CD14-positive monocyte (primary cell): ENCODE results near the gene ALDH18A1. TPM values are rescaled to one million over a fixed set of nuclear protein-coding genes. Genes with fewer than 3 reads are reported as not detected.

Experiments
- DNase-seq, 3 donors: peaks; one replicate each; pipeline ENCODE4 v3.0.0-alpha.2; 2011 to 2022
- H2AFZ ChIP-seq: 2 replicates; pipeline ENCODE4 v1.6.0; 2012; ENCODE audit warnings: mild to moderate bottlenecking, low read depth, low read length, inconsistent platforms; ENCODE audit not compliant: insufficient read depth, poor library complexity, severe bottlenecking
- H3K27ac ChIP-seq, 2 donors: 1 replicate in 1 of 2; 2 replicates in 1 of 2; pipeline ENCODE4 v1.5.1; 2012 to 2013; ENCODE audit warnings: low read length in 2 of 2, control low read depth in 1 of 2, inconsistent platforms in 1 of 2, low read depth in 1 of 2, mild to moderate bottlenecking in 1 of 2
- H3K27me3 ChIP-seq, 2 donors: one replicate each; pipeline versions ENCODE4 v1.6.0 to v1.6.1; 2011 to 2013; ENCODE audit warnings: low read length in 2 of 2; ENCODE audit not compliant: control insufficient read depth in 2 of 2, insufficient read depth in 2 of 2
- H3K36me3 ChIP-seq, 2 donors: replicated peaks in 1 of 2; 1 replicate in 1 of 2; 2 replicates in 1 of 2; pipeline versions ENCODE4 v1.5.1 to v1.6.1; 2012 to 2013; ENCODE audit warnings: low read length in 2 of 2, control low read depth in 1 of 2, inconsistent platforms in 1 of 2, mild to moderate bottlenecking in 1 of 2; ENCODE audit not compliant: insufficient read depth in 2 of 2, control insufficient read depth in 1 of 2
- H3K4me1 ChIP-seq, 2 donors: 1 replicate in 1 of 2; 2 replicates in 1 of 2; pipeline versions ENCODE4 v1.5.1 to v1.6.1; 2012 to 2013; ENCODE audit warnings: low read length in 2 of 2, control low read depth in 1 of 2, inconsistent platforms in 1 of 2, mild to moderate bottlenecking in 1 of 2, moderate library complexity in 1 of 2; ENCODE audit not compliant: insufficient read depth in 2 of 2, control insufficient read depth in 1 of 2
- H3K4me2 ChIP-seq: replicated peaks from 2 replicates; pipeline ENCODE3; 2012; ENCODE audit warnings: low read length, moderate library complexity, mild to moderate bottlenecking; ENCODE audit not compliant: poor library complexity, severe bottlenecking; ENCODE audit errors: extremely low read depth
- H3K4me3 ChIP-seq, 3 experiments: fragments of 200-600 bp in 1 of 3; sonication (generic) in 1 of 3; replicated peaks in 1 of 3; 1 replicate in 2 of 3; 2 replicates in 1 of 3; pipeline ENCODE4 v1.5.1; 2011 to 2013; ENCODE audit warnings: low read length in 3 of 3, mild to moderate bottlenecking in 3 of 3, control low read depth in 2 of 3, low read depth in 2 of 3, inconsistent platforms in 1 of 3, moderate library complexity in 1 of 3
- H3K79me2 ChIP-seq: 2 replicates; pipeline ENCODE4 v1.6.0; 2012; ENCODE audit warnings: mild to moderate bottlenecking, control low read depth, inconsistent platforms, low read length, moderate library complexity; ENCODE audit not compliant: insufficient read depth
- H3K9ac ChIP-seq: 2 replicates; pipeline ENCODE4 v1.6.0; 2017; ENCODE audit warnings: low read length, mild to moderate bottlenecking; ENCODE audit not compliant: insufficient read depth, poor library complexity, severe bottlenecking
- H3K9me3 ChIP-seq, 2 donors: replicated peaks in 1 of 2; 1 replicate in 1 of 2; 2 replicates in 1 of 2; pipeline versions ENCODE4 v1.5.1 to v1.6.1; 2012 to 2013; ENCODE audit warnings: low read length in 2 of 2, control low read depth in 1 of 2; ENCODE audit not compliant: control insufficient read depth in 1 of 2, insufficient read depth in 1 of 2
- H4K20me1 ChIP-seq: 2 replicates; pipeline ENCODE4 v1.6.0; 2012; ENCODE audit warnings: mild to moderate bottlenecking, low read length, control low read depth, moderate library complexity; ENCODE audit not compliant: insufficient read depth
- H3K27ac Mint-ChIP-seq, 7 donors: one replicate each; pipeline ENCODE4 v1.8.0; 2020; ENCODE audit warnings: mild to moderate bottlenecking in 7 of 7, mixed read lengths in 7 of 7, moderate library complexity in 6 of 7, inconsistent platforms in 2 of 7
- H3K27me3 Mint-ChIP-seq, 3 donors: one replicate each; pipeline ENCODE4 v1.8.0; 2021 to 2022; ENCODE audit warnings: low read depth in 3 of 3, mild to moderate bottlenecking in 3 of 3, mixed read lengths in 3 of 3, moderate library complexity in 3 of 3, inconsistent platforms in 1 of 3
- H3K36me3 Mint-ChIP-seq, 2 donors: one replicate each; pipeline ENCODE4 v1.8.0; 2020; ENCODE audit warnings: mixed read lengths in 2 of 2, inconsistent platforms in 1 of 2, mild to moderate bottlenecking in 1 of 2
- H3K4me1 Mint-ChIP-seq: one replicate; pipeline ENCODE4 v1.8.0; 2020; ENCODE audit warnings: mild to moderate bottlenecking, mixed read lengths
- H3K4me3 Mint-ChIP-seq, 2 donors: one replicate each; pipeline ENCODE4 v1.8.0; 2020; ENCODE audit warnings: mild to moderate bottlenecking in 2 of 2, mixed read lengths in 2 of 2, moderate library complexity in 1 of 2
- H3K9me3 Mint-ChIP-seq, 7 donors: one replicate each; pipeline ENCODE4 v1.8.0; 2020 to 2022; ENCODE audit warnings: mixed read lengths in 7 of 7, mild to moderate bottlenecking in 6 of 7, moderate library complexity in 6 of 7, inconsistent platforms in 2 of 7
- WGBS: methylation state at CpG from one replicate; pipeline ENCODE4 v1.1.5; 2013; ENCODE audit warnings: missing lambda C conversion rate; ENCODE audit not compliant: insufficient coverage; 5-methylcytosine and 5-hydroxymethylcytosine counted together
- intact Hi-C, 2 donors: fragments of 100-400 bp; cut with micrococcal nuclease; formaldehyde crosslinking; loops; one replicate each; pipeline versions ENCODE4 v1.15.0 to v1.15.1; 2023
- polyA plus RNA-seq, 3 donors: library from polyadenylated mRNA; depleted of rRNA in 1 of 3; unstranded in 2 of 3; stranded (reverse) in 1 of 3; fragments of 300-500 nt in 2 of 3; fragments of >200 nt in 1 of 3; fragmentation: Illumina TruSeq in 2 of 3; gene quantifications; 1 replicate in 2 of 3; 2 replicates in 1 of 3; pipeline ENCODE4 v1.2.3, GENCODE V29; 2012 to 2021
- TF ChIP-seq, protein P1 (sequence below): fragments of 200-600 bp; IDR thresholded peaks from one replicate; pipeline ENCODE4 v1.8.0; 2022; ENCODE audit warnings: antibody characterized with exemption, mild to moderate bottlenecking

Gene ALDH18A1
- polyA plus RNA-seq, 3 donors, result 1.7 to 2.6 (median 2.6) TPM

DNA sequence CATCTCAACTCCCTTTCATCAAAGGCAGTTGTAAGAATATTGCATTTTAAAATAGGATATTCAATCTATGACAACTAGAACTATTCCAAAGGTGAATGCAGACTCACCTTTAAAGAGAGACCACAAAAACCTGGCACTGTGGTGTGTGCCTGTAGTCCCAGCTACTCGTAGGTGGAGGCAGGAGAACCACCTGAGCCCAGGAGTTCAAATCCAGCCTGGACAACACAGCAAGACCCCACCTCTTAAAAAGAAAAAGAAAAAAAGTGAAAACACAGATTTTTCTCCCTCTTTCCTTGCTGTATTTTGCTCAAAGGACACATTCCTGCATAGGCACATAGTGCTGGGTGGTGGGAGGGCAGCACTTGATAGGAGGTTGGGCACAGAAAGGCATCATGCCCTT is 739 bp upstream of the ALDH18A1 start:
- Histone ChIP-seq H3K79me2 (peaks cover 11% of the 10 kb centered on the region), H3K4me3 (peak overlapping the region in 1 of 3 experiments; percentile 81), H3K9ac (no peak overlapping the region), H3K4me1 (peaks cover 9 to 16% of the 10 kb centered on the region in 2 donors), H3K27ac (no peak overlapping the region), H3K4me2 (peak overlapping the region; percentile 85), H3K36me3 (no peaks in the 10 kb centered on the region), H2AFZ (peak overlapping the region; percentile 88), H4K20me1 (no peaks in the 10 kb centered on the region), H3K9me3 (no peaks in the 10 kb centered on the region), H3K27me3 (no peaks in the 10 kb centered on the region)
- Mint-ChIP-seq H3K4me1 (peaks cover 32% of the 10 kb centered on the region), H3K4me3 (peak overlapping the region; percentile 98 to 99), H3K27me3 (peaks cover 0 to 5% (median 4%) of the 10 kb centered on the region in 3 donors), H3K36me3 (peaks cover 10 to 12% of the 10 kb centered on the region in 2 donors), H3K9me3 (peaks cover 2 to 9% (median 5%) of the 10 kb centered on the region in 7 donors), H3K27ac (peak overlapping the region in 1 of 7 donors; percentile 26)
- no peak for DNase-seq
- TF ChIP-seq, protein P1, sequence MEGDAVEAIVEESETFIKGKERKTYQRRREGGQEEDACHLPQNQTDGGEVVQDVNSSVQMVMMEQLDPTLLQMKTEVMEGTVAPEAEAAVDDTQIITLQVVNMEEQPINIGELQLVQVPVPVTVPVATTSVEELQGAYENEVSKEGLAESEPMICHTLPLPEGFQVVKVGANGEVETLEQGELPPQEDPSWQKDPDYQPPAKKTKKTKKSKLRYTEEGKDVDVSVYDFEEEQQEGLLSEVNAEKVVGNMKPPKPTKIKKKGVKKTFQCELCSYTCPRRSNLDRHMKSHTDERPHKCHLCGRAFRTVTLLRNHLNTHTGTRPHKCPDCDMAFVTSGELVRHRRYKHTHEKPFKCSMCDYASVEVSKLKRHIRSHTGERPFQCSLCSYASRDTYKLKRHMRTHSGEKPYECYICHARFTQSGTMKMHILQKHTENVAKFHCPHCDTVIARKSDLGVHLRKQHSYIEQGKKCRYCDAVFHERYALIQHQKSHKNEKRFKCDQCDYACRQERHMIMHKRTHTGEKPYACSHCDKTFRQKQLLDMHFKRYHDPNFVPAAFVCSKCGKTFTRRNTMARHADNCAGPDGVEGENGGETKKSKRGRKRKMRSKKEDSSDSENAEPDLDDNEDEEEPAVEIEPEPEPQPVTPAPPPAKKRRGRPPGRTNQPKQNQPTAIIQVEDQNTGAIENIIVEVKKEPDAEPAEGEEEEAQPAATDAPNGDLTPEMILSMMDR, result no peak
- 100% methylated on average over 1 of the region's 1 CpG for WGBS
- intact Hi-C loops, result no loop called here

DNA sequence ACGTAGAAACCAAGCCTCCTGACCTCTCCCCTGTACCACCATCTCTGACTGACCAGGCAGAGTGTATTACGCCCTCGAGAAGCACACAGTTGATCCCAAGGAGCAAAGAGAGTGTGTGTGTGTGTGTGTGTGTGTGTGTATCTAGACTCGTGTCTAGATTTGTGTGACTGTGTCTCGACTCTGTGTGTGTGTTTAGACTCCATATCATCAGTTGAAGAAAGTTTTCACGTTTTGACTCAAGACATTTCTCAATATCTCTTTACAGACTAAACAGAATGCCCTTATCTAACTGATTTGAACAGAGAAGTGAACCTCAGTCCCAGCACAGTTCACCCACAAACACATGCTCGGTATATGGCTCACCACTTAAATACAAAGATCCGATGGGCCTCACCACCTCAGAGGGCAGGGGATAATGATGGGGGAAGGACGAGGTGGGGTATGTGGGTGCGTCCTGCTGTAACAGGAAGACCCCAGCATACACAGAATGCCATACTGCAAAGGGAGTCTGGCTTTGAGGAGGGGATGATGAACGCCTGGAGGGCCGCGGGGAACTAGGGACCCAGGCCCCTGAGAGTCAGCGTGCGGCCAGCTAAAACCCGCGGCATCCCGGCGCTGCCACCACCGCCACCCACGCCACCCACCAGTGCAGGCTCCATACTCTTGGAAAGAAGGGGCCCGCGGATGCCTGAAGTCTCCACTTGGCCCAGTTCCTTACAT is 780 bp downstream of the ALDH18A1 start:
- WGBS, result 0% methylated on average over 10 of the region's 23 CpGs
- TF ChIP-seq, protein P1, result no peak
- H3K4me1 ChIP-seq, result peaks cover 9 to 16% of the 10 kb centered on the region in 2 donors
- H3K36me3 Mint-ChIP-seq, result peaks cover 25% of the 10 kb centered on the region in 2 donors
- peak overlapping the region in 1 of 7 donors; percentile 10 for H3K27ac Mint-ChIP-seq
- no peak overlapping the region for H3K27ac ChIP-seq
- peaks cover 20% of the 10 kb centered on the region for H3K4me1 Mint-ChIP-seq
- H3K4me3 Mint-ChIP-seq, result peak overlapping the region; percentile 98 to 99
- peak overlapping the region; percentile 88 for H2AFZ ChIP-seq
- H3K4me3 ChIP-seq, result peak overlapping the region; percentile 57 to 81 (median 71)
- peaks cover 6 to 8% of the 10 kb centered on the region in 2 donors for H3K9me3 ChIP-seq
- no peak for DNase-seq
- H3K36me3 ChIP-seq, result peaks cover 0 to 11% of the 10 kb centered on the region in 2 donors
- peaks cover 0 to 5% (median 4%) of the 10 kb centered on the region in 3 donors for H3K27me3 Mint-ChIP-seq
- H3K9me3 Mint-ChIP-seq, result peaks cover 5 to 20% (median 13%) of the 10 kb centered on the region in 7 donors
- H3K79me2 ChIP-seq, result peaks cover 11% of the 10 kb centered on the region
- intact Hi-C loops, result no loop called here
- H3K9ac ChIP-seq, result peak overlapping the region; percentile 62
- H4K20me1 ChIP-seq, result no peaks in the 10 kb centered on the region
- no peaks in the 10 kb centered on the region for H3K27me3 ChIP-seq
- H3K4me2 ChIP-seq, result peak overlapping the region; percentile 85
